Stimulated activated CD4-positive, alpha-beta T cell treated with anti-CD3 and anti-CD28 coated beads, TNF-alpha, amount 100 ng/mL, for 1 hour (primary cell): ENCODE results near the gene AGTR1.
"Not testable (repeated sequence)": the region's sequence is repeated elsewhere in the genome, so short reads cannot be mapped to it uniquely, and the experiment has no call there.

Experiments
- DNase-seq, 3 donors: peaks; one replicate each; pipeline ENCODE4 v3.0.0-alpha.2; 2020; ENCODE audit warnings: low read depth in 3 of 3, low spot score in 1 of 3

Gene AGTR1

DNA sequence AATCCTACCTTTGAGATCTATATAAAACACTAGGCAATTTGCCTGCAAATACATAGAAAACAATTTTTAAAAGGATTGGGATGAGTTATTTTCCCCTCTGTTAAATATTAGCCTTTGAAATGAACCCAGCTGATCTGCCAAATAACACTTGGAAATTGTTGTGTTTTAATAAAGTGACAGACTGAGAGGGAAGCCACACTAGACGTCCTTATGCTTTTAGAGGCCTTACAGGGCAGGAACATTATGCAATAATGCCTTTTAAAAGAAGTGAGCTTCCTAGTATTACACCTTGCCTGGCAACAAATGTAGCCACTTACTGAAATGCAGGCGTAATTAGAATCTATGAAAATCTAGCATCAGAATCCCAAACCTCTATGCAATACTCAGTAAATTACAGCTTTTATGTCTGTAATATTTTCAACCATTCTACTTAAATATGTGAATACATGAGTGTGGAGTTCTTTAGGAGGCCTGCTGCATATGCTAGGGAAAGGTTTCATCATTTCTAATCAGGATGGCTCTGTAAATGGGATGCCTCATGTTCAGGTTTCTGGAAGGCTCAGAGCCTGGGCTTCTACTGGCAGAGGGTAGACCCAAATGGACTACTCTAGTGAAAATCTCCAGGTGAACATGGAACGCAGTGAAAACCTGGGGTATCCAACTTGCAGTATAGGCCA is 20.3 kb downstream of the AGTR1 start:
- no peak for DNase-seq

DNA sequence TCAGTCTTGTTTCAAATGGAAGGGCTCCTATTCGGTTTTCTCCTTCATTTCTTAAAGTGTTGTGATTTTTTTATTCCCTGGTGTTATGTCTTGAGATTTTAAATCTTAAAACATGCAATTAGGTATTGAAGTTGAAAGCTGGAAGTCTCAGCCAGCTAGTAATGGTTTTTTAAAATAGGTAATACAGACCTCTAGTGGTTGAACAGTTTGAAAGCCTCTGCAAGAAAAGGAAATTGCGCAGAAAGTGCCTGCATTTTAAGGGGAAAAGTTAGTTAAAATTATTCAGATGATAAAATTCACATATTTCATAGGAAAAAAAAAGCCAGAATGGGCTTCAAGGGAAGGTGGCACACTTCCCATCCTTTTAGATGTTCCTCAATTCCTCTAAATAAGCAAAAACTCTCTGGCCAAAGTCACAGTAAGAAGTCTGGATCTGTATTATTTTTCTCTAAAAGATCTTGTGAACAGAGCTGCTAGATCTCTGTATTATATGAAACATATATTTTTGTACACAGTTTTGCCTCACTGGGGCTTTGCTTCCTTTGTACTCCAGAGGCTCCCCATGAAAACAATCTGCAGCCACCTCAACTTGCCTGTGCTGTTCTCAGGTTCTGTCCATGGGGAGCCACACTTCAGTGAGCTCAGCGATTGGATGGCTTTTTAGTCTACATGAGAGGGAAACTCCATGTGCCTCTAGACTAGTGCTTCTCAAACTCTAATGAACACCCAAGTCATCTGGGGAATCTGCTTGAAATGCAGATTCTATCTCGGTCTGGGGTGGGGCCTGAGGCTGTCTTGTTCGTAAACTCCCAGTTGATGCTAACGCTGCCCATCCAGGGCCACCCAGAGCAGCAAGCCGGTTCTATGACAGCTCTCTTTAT is 21.5 kb downstream of the AGTR1 start:
- no peak for DNase-seq

DNA sequence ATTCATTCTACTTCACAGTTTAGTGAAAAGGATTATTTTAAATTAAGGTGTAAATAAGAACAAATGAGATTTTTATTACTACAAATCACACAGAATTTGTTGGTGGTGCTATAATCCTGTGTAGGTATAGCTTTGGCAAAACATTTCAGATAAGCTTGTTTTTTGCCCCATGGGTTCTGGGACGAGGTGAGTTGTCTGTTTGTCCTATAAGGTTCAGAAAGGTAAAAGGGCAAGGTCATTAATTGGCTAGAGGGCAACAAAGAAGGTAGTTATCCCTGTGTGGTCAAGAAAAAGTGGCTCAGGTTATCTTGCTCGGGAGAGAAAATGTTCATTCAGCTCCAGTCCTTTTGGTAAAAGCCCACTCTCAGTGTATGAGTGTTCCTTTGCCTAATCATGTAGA is 23.2 kb downstream of the AGTR1 start:
- no peak for DNase-seq

DNA sequence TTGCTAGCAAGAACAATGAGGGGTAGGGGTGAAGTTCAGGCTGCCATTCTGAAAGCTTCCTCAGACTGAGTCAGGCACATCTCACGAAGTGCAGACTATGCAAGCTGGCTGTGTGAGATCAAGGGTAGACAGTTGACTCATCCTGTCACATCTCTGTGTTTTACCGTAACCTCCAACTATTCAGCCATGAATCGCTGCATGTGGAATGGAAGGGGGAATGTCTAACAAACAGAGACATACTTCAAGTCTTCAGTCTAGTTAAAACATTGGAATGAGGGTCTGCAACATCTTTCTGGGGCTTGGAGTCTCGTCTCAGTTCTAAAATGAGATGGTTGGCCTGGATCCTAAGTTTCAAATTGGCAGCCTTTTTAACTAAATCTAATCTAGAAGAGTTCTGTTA is 25.9 kb downstream of the AGTR1 start:
- no peak for DNase-seq

DNA sequence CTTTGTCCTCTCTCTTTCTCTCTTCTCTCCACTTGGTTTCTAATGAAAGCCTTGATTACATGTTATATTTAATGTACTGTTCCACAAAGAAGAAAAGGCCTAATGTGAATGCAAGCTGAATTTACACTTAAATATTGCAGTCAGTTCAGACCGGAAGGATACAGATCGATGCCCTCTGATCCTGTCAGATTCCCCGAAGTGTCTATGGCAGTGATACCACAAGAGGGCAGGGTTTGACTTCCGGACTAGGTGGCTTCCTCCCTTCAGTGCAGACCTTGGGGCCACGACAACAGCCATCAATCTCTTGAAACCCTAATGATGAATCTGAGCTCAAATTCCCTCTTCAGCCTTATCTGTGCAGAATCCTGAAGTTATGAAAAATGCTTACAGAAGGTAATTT is 29.5 kb downstream of the AGTR1 start:
- DNase-seq = no peak

DNA sequence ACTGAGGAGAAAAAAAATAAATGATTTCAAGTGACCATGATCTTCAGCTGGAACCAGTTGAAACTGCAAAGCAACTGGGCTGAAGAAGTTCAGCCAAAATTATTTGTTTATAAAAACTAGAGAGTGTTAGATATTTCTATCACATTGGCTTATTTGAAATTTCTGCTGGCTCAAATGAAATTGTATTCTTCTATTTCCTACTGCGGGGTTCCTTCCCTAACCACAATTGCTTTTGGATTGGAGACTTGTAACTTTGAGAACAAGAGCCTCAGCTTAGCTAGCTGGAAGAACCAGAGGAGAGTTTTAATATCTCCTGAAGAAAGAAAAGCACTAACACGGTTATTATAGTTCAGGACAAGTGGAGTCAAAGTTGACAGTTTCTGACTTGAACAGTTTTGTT is 31.1 kb downstream of the AGTR1 start:
- DNase-seq = no peak

DNA sequence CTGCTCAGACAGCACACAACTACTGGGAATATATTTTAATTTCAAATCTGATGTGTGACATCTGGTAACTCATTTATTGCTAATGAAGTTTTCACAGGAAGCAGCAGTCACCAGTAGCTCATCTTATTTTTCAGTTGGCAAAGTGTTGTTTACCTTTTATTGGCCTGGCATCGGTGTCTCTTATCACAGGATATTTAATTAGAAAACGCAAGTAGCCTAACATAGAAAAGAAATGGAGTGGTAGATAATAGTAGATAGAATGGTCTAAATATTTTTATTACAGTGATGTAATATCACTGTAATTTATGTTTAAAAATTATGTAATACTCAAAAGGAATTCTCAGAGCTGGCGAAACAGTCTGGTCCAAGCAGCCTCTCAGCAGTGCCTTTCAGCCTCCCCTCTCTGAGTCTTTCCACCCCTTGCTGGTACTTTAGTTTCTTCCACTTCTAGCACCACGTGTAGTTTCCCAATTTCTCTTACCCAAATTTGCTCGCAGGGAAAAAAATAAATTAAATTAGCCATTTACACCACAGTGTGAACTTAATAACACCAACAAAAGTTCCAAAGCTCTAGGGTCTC is 31.9 kb downstream of the AGTR1 start:
- no peak for DNase-seq

DNA sequence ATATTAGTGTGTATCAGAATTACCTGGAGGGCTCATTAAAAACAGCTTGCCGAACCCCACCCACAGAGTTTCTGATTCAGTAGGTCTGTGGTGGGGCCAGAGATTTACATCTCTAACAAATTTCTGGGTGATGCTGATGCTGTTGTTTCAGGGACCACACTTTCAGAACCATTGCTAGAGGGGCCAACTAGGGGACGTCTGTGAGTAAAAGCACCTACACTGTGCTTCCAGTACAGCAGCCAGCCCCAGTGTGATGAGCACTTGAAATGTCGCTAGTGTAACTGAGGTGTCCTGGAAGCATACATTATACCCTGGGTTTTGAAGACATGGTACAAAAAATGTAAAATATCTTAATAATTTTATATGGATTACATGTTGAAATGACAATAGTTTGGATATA is 33.0 kb downstream of the AGTR1 start:
- no peak for DNase-seq

DNA sequence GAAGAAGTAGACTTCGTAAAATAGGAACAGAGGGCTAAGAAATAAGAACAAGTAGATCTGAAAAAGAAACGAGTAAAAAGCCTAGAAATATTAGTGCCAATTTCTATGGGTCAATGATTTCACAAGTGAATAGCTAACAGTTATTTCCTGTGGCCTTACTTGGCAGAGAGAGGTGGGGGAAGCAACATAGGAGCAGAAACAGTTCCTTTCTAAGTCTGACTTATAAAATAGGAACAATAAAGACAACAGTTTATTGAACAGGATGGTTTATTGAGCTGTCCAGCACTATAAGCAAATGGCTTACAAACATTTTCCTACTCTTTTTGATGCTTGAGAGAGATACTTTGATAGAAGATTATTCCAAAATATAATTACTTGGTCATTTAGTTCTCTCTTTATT is 37.9 kb downstream of the AGTR1 start:
- DNase-seq = no peak

DNA sequence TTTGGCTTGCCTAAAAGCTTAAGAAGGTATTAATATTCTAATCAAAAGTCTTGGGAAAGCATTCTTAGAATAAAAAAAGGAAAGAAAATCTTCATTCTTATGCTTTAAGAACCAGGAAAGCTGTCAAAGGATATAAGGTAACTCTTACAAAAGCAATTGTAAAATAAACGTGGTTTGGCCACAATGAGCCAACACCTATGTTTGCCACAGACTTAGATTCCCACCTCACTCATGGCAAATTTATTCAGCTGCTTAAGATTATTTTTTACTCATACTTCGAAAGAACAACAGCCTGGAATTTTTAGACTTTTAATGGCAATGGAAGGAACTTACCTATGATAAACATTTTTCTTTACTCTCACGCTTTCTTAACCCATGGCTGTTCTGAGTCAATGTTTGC is 38.4 kb downstream of the AGTR1 start:
- no peak for DNase-seq

DNA sequence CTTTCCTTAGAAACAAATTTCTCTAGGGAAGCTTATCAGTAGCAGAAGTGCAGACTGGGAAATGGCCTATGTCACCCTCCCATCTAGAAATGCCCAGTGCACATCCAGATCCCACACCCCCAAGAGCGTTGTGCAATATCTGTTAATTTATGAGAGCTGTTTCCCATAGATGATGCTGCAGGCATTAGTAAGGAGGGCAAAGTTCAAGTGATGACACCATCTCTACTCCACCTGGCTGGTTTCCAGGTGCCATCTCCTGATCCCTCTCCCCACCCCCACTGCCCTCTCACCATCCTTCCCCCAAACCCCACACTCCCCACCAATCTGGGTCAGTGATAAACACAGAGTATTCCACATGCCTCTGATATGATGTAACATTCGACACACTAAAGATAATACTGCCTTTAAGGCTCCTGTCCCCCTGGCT is 39.4 kb downstream of the AGTR1 start:
- no peak for DNase-seq

DNA sequence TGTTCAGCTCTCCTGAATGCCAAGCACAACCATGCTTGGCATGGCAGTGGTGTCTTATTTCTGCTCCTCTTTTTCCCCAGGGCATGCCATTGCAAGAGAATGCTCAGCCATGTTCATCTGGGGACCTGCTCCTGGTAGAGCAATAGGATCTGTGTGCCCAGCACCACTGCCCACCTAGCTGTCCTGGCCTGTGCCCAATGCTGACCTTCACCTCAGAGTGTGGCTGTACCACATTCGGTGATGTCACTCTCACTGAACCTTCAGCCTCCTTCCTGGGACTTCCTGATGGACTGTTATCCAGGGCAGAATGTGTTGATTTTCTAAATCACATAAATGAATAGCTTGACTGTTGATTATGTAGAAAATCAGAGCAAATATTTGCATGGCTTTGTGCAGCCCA is 42.0 kb downstream of the AGTR1 start:
- DNase-seq = no peak

DNA sequence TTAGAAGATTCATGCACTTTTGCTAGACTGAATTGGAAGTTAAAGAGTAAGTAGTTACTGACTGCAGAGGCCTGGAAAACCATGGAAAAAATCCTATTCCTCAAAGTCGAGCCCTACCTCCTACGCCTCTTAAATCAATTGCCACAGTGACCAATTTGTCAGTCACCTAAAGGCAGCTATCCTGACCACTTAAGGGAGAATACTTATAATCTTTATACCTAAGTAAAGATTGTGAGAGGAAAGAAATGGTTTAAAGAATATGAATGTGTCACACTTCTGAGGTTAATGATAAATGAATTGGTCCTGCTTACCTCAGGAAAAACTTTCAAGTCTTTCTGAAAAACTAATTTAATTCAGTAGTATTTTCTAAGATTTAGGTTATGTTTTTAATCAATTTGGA is 42.6 kb downstream of the AGTR1 start:
- no peak for DNase-seq

DNA sequence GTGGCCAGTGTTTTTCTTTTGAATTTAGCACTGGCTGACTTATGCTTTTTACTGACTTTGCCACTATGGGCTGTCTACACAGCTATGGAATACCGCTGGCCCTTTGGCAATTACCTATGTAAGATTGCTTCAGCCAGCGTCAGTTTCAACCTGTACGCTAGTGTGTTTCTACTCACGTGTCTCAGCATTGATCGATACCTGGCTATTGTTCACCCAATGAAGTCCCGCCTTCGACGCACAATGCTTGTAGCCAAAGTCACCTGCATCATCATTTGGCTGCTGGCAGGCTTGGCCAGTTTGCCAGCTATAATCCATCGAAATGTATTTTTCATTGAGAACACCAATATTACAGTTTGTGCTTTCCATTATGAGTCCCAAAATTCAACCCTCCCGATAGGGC is 43.5 kb downstream of the AGTR1 start:
- DNase-seq = no peak

DNA sequence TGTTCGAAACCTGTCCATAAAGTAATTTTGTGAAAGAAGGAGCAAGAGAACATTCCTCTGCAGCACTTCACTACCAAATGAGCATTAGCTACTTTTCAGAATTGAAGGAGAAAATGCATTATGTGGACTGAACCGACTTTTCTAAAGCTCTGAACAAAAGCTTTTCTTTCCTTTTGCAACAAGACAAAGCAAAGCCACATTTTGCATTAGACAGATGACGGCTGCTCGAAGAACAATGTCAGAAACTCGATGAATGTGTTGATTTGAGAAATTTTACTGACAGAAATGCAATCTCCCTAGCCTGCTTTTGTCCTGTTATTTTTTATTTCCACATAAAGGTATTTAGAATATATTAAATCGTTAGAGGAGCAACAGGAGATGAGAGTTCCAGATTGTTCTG is 44.4 kb downstream of the AGTR1 start:
- no peak for DNase-seq

DNA sequence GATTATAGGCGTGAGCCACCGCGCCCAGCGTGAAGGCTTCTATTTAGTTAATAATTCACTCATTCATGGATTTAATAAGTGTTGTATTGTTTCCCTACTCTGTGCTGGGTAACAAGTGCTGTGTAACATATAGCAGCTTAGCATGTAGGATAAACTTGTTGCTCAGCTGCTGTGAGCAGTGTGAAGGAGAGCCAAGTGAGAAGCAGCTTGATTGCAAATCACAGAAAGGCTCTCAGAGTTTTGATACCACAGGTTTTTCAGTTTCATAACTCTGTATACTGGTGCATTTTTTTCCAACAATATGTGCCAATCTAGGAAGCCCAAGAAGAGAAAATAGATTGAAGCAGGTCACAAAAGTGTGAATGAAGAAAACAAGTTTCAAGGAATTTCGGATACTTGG is 48.4 kb downstream of the AGTR1 start:
- no peak for DNase-seq

DNA sequence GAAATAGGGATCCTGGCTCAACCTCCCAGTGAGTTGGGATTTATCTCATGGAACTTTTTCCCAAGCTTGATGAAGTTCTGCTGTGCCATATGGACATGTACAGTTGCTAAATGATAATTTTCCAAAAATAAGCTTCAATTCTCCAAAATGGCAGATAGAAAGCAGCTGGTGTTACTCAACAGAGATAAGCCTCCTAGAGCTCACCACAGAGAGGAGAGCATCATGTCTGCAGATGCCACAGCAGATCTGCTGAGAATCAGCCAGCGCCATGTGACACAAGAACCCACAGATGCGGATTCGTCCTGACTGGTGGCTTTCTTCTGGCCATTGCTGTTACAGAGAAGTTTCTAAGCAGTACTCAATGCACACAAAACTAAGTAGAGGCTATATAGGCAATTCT is 50.6 kb downstream of the AGTR1 start:
- DNase-seq = no peak

DNA sequence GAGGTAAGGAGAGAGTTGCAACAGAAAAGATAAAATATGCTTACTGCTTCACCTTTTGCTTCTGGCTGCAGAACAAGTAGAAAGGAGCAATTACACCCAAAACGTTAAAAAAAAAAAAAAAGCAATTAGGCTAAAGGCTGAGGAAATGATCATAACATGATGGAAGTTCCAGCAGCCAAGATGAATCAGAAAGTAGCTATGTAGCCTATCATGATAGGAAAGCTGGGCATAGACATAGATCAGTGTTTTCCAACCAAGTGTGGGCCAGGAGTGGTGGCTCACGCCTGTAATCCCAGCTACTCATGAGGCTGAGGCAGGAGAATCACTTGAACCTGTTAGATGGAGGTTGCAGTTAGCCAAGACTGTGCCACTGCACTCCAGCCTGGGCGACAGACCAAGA is 52.6 kb downstream of the AGTR1 start:
- no peak for DNase-seq

DNA sequence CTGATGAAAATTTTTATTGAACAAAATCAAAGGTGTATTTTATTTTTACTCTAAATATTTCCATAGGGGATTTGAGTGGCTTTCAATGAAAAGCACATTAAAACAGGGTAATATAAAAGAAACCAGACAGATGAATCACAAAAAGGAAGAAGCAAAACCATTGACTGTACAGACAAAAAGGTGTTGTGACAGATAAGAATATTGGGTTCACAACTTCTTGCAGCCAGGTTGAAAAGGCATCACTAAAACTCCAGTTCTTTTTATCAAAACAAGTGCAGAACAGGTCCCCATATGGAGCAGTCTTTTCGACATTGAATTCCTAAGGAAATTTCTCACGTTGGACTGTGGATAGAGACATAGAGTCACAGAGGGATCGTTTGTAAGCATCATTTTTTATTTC is 53.8 kb downstream of the AGTR1 start:
- DNase-seq = no peak

DNA sequence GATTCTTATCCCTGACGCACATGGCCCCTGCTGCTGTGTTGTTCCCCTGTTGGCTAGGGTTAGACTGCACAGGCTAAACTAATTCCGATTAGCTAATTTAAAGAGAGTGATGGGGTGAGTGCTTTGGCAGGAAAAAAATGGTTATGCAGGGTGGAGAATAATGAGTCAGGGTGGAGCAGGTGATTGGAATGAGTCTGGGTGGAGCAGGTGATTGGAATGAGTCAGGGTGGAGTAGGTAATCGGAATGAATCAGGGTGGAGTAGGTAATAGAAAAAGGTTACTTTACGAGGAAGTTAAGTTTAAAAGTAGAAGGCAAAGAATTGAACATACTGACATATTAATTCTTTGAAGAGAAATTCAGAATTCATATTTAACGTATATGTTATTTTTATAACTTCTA is 55.7 kb downstream of the AGTR1 start:
- DNase-seq = not testable (repeated sequence)

DNA sequence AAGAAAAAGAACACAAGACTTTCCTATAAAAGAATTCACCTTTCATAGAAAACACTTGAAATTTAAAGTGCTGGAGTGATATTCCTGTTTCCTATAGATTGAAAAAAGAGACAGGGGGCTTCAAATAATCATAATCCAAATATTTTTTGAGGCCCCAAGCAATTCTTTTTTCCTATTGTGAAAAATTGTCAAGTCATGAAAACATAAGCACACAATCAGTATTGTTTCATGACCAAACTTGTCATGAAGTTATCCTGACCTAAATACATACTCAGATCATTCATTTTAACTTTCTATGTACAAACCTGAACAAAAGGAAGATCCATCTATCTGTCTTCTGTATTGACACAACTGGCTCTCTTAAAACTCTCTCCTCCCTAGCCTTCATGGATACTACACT is 57.9 kb downstream of the AGTR1 start:
- DNase-seq = no peak

DNA sequence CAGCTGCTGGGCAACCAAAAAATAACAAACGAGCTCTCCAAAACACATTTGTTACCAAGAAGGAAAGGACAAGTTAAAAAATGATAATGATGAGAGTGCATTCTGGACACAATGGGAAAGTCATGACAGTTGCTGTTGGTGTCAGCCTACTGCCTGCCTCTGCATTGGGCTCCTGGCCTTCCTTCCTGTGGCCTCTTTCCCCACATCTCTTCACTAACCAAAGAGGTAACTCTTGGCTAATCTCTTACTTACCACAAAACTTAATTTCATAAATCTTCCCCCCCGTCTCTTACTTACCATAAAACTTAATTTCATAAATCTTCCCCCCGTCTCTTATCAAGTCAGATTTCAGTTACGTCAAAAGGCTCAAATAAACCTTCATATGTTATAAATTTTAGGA is 58.6 kb downstream of the AGTR1 start:
- DNase-seq = no peak
